Smooth muscle cell (in vitro differentiated cells): ENCODE data around the gene BNIP1. TPM values are rescaled to one million over a fixed set of nuclear protein-coding genes. Genes with fewer than 3 reads are reported as not detected.

Experiments
- DNase-seq: peaks from one replicate; lab custom pipeline; 2025; ENCODE audit not compliant: unreplicated experiment; lab: John Stamatoyannopoulos, UW
- H2AFZ ChIP-seq: fragments of 200-600 bp; sonication (generic); 2 replicates; pipeline ENCODE4 v1.6.0; 2016; ENCODE audit warnings: antibody characterized with exemption, low read depth, mild to moderate bottlenecking
- H3F3A ChIP-seq: fragments of 200-600 bp; sonication (generic); 2 replicates; pipeline ENCODE4 v1.6.0; 2017; ENCODE audit warnings: antibody characterized with exemption, low read depth
- H3K27ac ChIP-seq: fragments of 200-600 bp; sonication (generic); 2 replicates; pipeline ENCODE4 v1.5.1; 2016; ENCODE audit warnings: low read depth, mild to moderate bottlenecking
- H3K27me3 ChIP-seq: fragments of 200-600 bp; sonication (generic); 2 replicates; pipeline ENCODE4 v1.6.1; 2016; ENCODE audit warnings: low read depth, mild to moderate bottlenecking
- H3K36me3 ChIP-seq: fragments of 200-600 bp; sonication (generic); 2 replicates; pipeline ENCODE4 v1.5.1; 2016; ENCODE audit warnings: low read depth
- H3K4me1 ChIP-seq: fragments of 200-600 bp; sonication (generic); 2 replicates; pipeline ENCODE4 v1.5.1; 2016; ENCODE audit warnings: low read depth
- H3K4me2 ChIP-seq: fragments of 200-600 bp; sonication (generic); 2 replicates; pipeline ENCODE4 v1.6.0; 2016; ENCODE audit warnings: mild to moderate bottlenecking
- H3K4me3 ChIP-seq: fragments of 200-600 bp; sonication (generic); 2 replicates; pipeline ENCODE4 v1.5.1; 2016; ENCODE audit warnings: mild to moderate bottlenecking
- H3K79me2 ChIP-seq: fragments of 200-600 bp; sonication (generic); 2 replicates; pipeline ENCODE4 v1.6.0; 2016; ENCODE audit warnings: low read depth, mild to moderate bottlenecking
- H3K9ac ChIP-seq: fragments of 200-600 bp; sonication (generic); 2 replicates; pipeline ENCODE4 v1.6.0; 2016; ENCODE audit warnings: low read depth
- H3K9me3 ChIP-seq: fragments of 200-600 bp; sonication (generic); replicated peaks from 2 replicates; pipeline ENCODE4 v1.5.1; 2016; ENCODE audit warnings: low read depth
- H4K20me1 ChIP-seq: fragments of 200-600 bp; sonication (generic); 2 replicates; pipeline ENCODE4 v1.6.0; 2016; ENCODE audit warnings: low read depth
- CTCF ChIP-seq: fragments of 200-600 bp; sonication (generic); IDR thresholded peaks from 2 replicates; pipeline ENCODE4 v1.5.1; 2017; ENCODE audit warnings: borderline replicate concordance, mild to moderate bottlenecking, antibody characterized with exemption; ENCODE audit not compliant: insufficient read depth, poor library complexity, severe bottlenecking
- WGBS: methylation state at CpG from one replicate; pipeline ENCODE4 v1.1.7; 2016; ENCODE audit warnings: low lambda C conversion rate; 5-methylcytosine and 5-hydroxymethylcytosine counted together
- polyA plus RNA-seq: library from polyadenylated mRNA; unstranded; fragments of >200 nt; fragmentation: Nextera tagmentation; extraction: Ambion mirVana; gene quantifications from 2 replicates; pipeline ENCODE4 v1.2.1, GENCODE V29; 2016
- total RNA-seq: library from RNA; depleted of rRNA; stranded (reverse); fragments of >200 nt; gene quantifications from 2 replicates; pipeline ENCODE4 v1.2.3, GENCODE V29; 2014

Gene BNIP1
- total and polyA plus RNA-seq, 2 experiments from 2014 or later = 15.0 to 16.2 TPM

- no peak overlapping the region for H3K4me3 ChIP-seq
- H4K20me1 ChIP-seq = no peaks in the 10 kb centered on the region
- WGBS = 100% methylated on average over 2 of the region's 2 CpGs
Observed at GRCh38 chr5:173101245-173101644, 43.1 kb upstream of the BNIP1 start.

GRCh38 chr5:173103411-173103810 is 40.9 kb upstream of the BNIP1 start:
- no peak overlapping the region for H3K4me3 ChIP-seq
- H3K79me2 ChIP-seq = no peaks in the 10 kb centered on the region
- no peaks in the 10 kb centered on the region for H4K20me1 ChIP-seq
- no peak overlapping the region for H3K4me2 ChIP-seq
- 82% methylated on average over 1 of the region's 1 CpG for WGBS
- no peaks in the 10 kb centered on the region for H3F3A ChIP-seq
- H3K36me3 ChIP-seq = no peaks in the 10 kb centered on the region
- H3K27ac ChIP-seq = no peak overlapping the region
- no peaks in the 10 kb centered on the region for H3K4me1 ChIP-seq
- no peak for TF ChIP-seq CTCF
- no peak for DNase-seq
- H3K9me3 ChIP-seq = no peaks in the 10 kb centered on the region
- no peak overlapping the region for H2AFZ ChIP-seq
- H3K27me3 ChIP-seq = no peaks in the 10 kb centered on the region
- no peak overlapping the region for H3K9ac ChIP-seq

More at GRCh38 chr5:173101245-173101644, 43.1 kb upstream of the BNIP1 start:
- H3K4me1 ChIP-seq = no peaks in the 10 kb centered on the region
- no peak overlapping the region for H2AFZ ChIP-seq
- TF ChIP-seq CTCF = no peak
- no peaks in the 10 kb centered on the region for H3F3A ChIP-seq
- no peak overlapping the region for H3K9ac ChIP-seq
- no peaks in the 10 kb centered on the region for H3K27me3 ChIP-seq
- no peak overlapping the region for H3K4me2 ChIP-seq
- no peaks in the 10 kb centered on the region for H3K79me2 ChIP-seq
- no peak overlapping the region for H3K27ac ChIP-seq
- no peak for DNase-seq
- no peaks in the 10 kb centered on the region for H3K9me3 ChIP-seq
- no peaks in the 10 kb centered on the region for H3K36me3 ChIP-seq

- no peak for TF ChIP-seq CTCF
- 69% methylated on average over 3 of the region's 3 CpGs for WGBS
Observed at GRCh38 chr5:173108914-173109313, 35.4 kb upstream of the BNIP1 start.

DNA sequence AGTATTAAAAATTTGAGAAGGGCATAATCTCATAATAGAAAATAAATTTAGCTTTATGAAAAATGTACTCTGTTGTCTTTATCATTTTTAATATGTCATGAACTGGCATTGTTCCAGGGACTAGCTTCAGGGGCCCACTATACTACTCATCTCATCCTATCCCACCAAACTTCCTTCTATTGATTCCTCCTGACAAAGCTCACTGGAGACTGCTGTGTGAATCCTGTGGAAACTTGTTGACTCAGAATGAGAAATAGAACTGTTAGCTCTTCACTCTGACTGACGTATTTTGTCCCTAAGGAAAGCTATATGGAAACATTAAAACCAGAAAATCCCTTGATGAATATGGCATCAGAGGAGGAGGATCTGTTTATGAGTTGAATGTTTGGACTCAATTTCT is 29.8 kb upstream of the BNIP1 start:
- no peak overlapping the region for H3K27ac ChIP-seq
- no peak for DNase-seq
- 98% methylated on average over 1 of the region's 1 CpG for WGBS
- no peak for TF ChIP-seq CTCF
- no peak overlapping the region for H3K4me3 ChIP-seq
- peaks cover 5% of the 10 kb centered on the region for H3K9me3 ChIP-seq
- H3K36me3 ChIP-seq = peaks cover 12% of the 10 kb centered on the region
- H3F3A ChIP-seq = no peaks in the 10 kb centered on the region
- H3K4me1 ChIP-seq = no peaks in the 10 kb centered on the region
- H3K9ac ChIP-seq = no peak overlapping the region
- no peaks in the 10 kb centered on the region for H4K20me1 ChIP-seq
- H3K27me3 ChIP-seq = no peaks in the 10 kb centered on the region
- no peak overlapping the region for H2AFZ ChIP-seq
- no peak overlapping the region for H3K4me2 ChIP-seq
- no peaks in the 10 kb centered on the region for H3K79me2 ChIP-seq

More at GRCh38 chr5:173108914-173109313, 35.4 kb upstream of the BNIP1 start:
- Histone ChIP-seq H3K27me3 (no peaks in the 10 kb centered on the region), H3K4me3 (no peak overlapping the region), H3K9ac (no peak overlapping the region), H3F3A (no peaks in the 10 kb centered on the region), H3K79me2 (no peaks in the 10 kb centered on the region), H3K27ac (no peak overlapping the region), H3K9me3 (no peaks in the 10 kb centered on the region), H2AFZ (no peak overlapping the region), H3K4me1 (no peaks in the 10 kb centered on the region), H4K20me1 (no peaks in the 10 kb centered on the region), H3K4me2 (no peak overlapping the region), H3K36me3 (peaks cover 9% of the 10 kb centered on the region)
- no peak for DNase-seq
